ENCODE measurements around the gene PRDX6. TPM values are rescaled to one million over a fixed set of nuclear protein-coding genes. Genes with fewer than 3 reads are reported as not detected.

The PRDX6 gene
- total and polyA plus RNA-seq, 2 of the 4 experiments (the other 2 are of a cell fraction) = 373 to 426 TPM

GRCh38 chr1:173495609-173496267 lies 18.6 kb downstream of the PRDX6 start:
- no peak overlapping the region for H4K5ac ChIP-seq (ENCODE audit: low read depth, low read length)
- H3K27ac ChIP-seq (ENCODE audit: insufficient read depth, low read length) = no peak overlapping the region
- WGBS, 2 experiments (ENCODE audit: extremely low coverage in 2 of 2, insufficient read length in 1 of 2) = no CpG with 5 or more reads among the region's 8 CpGs
- no peaks in the 10 kb centered on the region for H3K79me1 ChIP-seq (ENCODE audit: low read depth in 1 of 2, low read length in 2 of 2)
- no peak overlapping the region for H2AK5ac ChIP-seq (ENCODE audit: low read depth, low read length)
- no peak overlapping the region for H2BK15ac ChIP-seq (ENCODE audit: low read depth, low read length)
- intact Hi-C loops (cut with micrococcal nuclease) (no loop called here), dilution Hi-C loops (cut with HindIII; ENCODE audit: low sequenced_read_pairs, unreplicated experiment) (no loop called here), in situ Hi-C loops (cut with MboI; ENCODE audit: low sequenced_read_pairs) (no loop called here)
- no peak overlapping the region for H3K4ac ChIP-seq (ENCODE audit: low read depth, low read length)
- no peak overlapping the region for H2BK120ac ChIP-seq (ENCODE audit: low read depth, low read length)
- no peaks in the 10 kb centered on the region for H3K4me1 ChIP-seq (ENCODE audit: control insufficient read depth, insufficient read depth, low read length)
- H3K4me3 ChIP-seq (ENCODE audit: insufficient read depth, low read depth, low read length) = no peak overlapping the region
- CTCF ChIA-PET = no interaction called here
- no peak for DNase-seq
- peaks cover 2% of the 10 kb centered on the region for H3K9me3 ChIP-seq (ENCODE audit: control insufficient read depth, insufficient read depth, low read length)
- H3K9ac ChIP-seq (ENCODE audit: low read depth, low read length) = no peak overlapping the region
- H3K9me1 ChIP-seq (ENCODE audit: insufficient read depth, low read length) = no peaks in the 10 kb centered on the region
- BruUV-seq (replicated peaks) = no TSS peak
- no peak overlapping the region for H2BK20ac ChIP-seq (ENCODE audit: low read depth, low read length)
- no peak for TF ChIP-seq MAZ (IDR thresholded peaks at IDR 0.05; ENCODE audit: borderline replicate concordance, low read depth, low read length)
- TF ChIP-seq, protein P1, sequence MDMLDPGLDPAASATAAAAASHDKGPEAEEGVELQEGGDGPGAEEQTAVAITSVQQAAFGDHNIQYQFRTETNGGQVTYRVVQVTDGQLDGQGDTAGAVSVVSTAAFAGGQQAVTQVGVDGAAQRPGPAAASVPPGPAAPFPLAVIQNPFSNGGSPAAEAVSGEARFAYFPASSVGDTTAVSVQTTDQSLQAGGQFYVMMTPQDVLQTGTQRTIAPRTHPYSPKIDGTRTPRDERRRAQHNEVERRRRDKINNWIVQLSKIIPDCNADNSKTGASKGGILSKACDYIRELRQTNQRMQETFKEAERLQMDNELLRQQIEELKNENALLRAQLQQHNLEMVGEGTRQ (IDR thresholded peaks at IDR 0.05; ENCODE audit: low read depth, low read length) = no peak
- TF ChIP-seq BHLHE40 (IDR thresholded peaks at IDR 0.05; ENCODE audit: low read depth, low read length) = no peak
- TF ChIP-seq FOS (IDR thresholded peaks at IDR 0.05; ENCODE audit: low read depth, low read length) = no peak
- no peak for TF ChIP-seq CHD1 (IDR thresholded peaks at IDR 0.05; ENCODE audit: low read depth, low read length)
- no peak for TF ChIP-seq RFX5 (IDR thresholded peaks at IDR 0.05; ENCODE audit: low read depth, low read length)
- TF ChIP-seq RAD21 (IDR thresholded peaks at IDR 0.05; ENCODE audit: low read length) = no peak
- TF ChIP-seq CEBPB (IDR thresholded peaks at IDR 0.05; ENCODE audit: low read depth, low read length) = no peak
- no peak for TF ChIP-seq POLR2A (IDR thresholded peaks at IDR 0.05; ENCODE audit: low read depth, low read length)
- no peak for TF ChIP-seq RCOR1 (IDR thresholded peaks at IDR 0.05; ENCODE audit: insufficient replicate concordance, low read length)
- TF ChIP-seq, protein P2, sequence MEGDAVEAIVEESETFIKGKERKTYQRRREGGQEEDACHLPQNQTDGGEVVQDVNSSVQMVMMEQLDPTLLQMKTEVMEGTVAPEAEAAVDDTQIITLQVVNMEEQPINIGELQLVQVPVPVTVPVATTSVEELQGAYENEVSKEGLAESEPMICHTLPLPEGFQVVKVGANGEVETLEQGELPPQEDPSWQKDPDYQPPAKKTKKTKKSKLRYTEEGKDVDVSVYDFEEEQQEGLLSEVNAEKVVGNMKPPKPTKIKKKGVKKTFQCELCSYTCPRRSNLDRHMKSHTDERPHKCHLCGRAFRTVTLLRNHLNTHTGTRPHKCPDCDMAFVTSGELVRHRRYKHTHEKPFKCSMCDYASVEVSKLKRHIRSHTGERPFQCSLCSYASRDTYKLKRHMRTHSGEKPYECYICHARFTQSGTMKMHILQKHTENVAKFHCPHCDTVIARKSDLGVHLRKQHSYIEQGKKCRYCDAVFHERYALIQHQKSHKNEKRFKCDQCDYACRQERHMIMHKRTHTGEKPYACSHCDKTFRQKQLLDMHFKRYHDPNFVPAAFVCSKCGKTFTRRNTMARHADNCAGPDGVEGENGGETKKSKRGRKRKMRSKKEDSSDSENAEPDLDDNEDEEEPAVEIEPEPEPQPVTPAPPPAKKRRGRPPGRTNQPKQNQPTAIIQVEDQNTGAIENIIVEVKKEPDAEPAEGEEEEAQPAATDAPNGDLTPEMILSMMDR (conservative IDR thresholded peaks at IDR 0.05; ENCODE audit: low read depth, low read length) = no peak
- no peak for TF ChIP-seq MXI1 (IDR thresholded peaks at IDR 0.05; ENCODE audit: borderline replicate concordance, low read depth, low read length)
- TF ChIP-seq, protein P3, sequence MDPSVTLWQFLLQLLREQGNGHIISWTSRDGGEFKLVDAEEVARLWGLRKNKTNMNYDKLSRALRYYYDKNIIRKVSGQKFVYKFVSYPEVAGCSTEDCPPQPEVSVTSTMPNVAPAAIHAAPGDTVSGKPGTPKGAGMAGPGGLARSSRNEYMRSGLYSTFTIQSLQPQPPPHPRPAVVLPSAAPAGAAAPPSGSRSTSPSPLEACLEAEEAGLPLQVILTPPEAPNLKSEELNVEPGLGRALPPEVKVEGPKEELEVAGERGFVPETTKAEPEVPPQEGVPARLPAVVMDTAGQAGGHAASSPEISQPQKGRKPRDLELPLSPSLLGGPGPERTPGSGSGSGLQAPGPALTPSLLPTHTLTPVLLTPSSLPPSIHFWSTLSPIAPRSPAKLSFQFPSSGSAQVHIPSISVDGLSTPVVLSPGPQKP (IDR thresholded peaks at IDR 0.05; ENCODE audit: borderline replicate concordance, low read depth, low read length) = no peak
- no peak for TF ChIP-seq NFE2L2 (IDR thresholded peaks at IDR 0.05; ENCODE audit: low read depth, low read length)
- no peak for TF ChIP-seq MAFK (IDR thresholded peaks at IDR 0.05; ENCODE audit: low read depth, low read length)
- no peak for TF ChIP-seq SMC3 (IDR thresholded peaks at IDR 0.05; ENCODE audit: low read depth, low read length)
- no peak overlapping the region for H2AFZ ChIP-seq (replicated peaks; ENCODE audit: low read length, poor library complexity)
- H2BK5ac ChIP-seq (ENCODE audit: low read depth, low read length, poor library complexity, severe bottlenecking) = no peak overlapping the region
- no peak overlapping the region for H3K18ac ChIP-seq (ENCODE audit: low read depth, low read length)
- no peak overlapping the region for H3K23ac ChIP-seq (ENCODE audit: low read depth, low read length)
- H4K91ac ChIP-seq (ENCODE audit: insufficient read depth, low read depth, low read length) = no peak overlapping the region
- no peaks in the 10 kb centered on the region for H3K36me3 ChIP-seq (ENCODE audit: control insufficient read depth, insufficient read depth, low read length)
- POLR2A ChIA-PET (ENCODE audit: unreplicated experiment) = no interaction called here
- no peaks in the 10 kb centered on the region for H4K20me1 ChIP-seq (ENCODE audit: insufficient read depth, low read length)
- no peak for ATAC-seq (ENCODE audit: low read depth)
- H3K14ac ChIP-seq (replicated peaks; ENCODE audit: low read depth, low read length) = no peak overlapping the region
- no peak overlapping the region for H4K8ac ChIP-seq (ENCODE audit: low read depth in 2 of 2, low read length in 2 of 2)
- H3K27me3 ChIP-seq (ENCODE audit: control insufficient read depth, insufficient read depth, low read length) = no peaks in the 10 kb centered on the region
- H3K56ac ChIP-seq (ENCODE audit: extremely low read depth, insufficient read depth, low read length) = no peak overlapping the region
- H2AK9ac ChIP-seq (replicated peaks; ENCODE audit: low read depth, low read length, poor library complexity) = no peak overlapping the region
- no peak overlapping the region for H3K4me2 ChIP-seq (ENCODE audit: low read depth, low read length)

All from IMR-90 (cell line).